GM21825 (cell line): ENCODE results near the gene HNRNPM.

Source experiments
- ATAC-seq: cut with Tn5 transposase; IDR thresholded peaks from one replicate; pipeline ENCODE4 v1.9.1; 2021; ENCODE audit warnings: mild to moderate bottlenecking, moderate library complexity; ENCODE audit not compliant: unreplicated experiment

HNRNPM gene

GRCh38 chr19:8536282-8536681, 91.5 kb downstream of the HNRNPM start:
- ATAC-seq: no peak

GRCh38 chr19:8537099-8537498, 92.3 kb downstream of the HNRNPM start:
- ATAC-seq: no peak
